HG02571 (cell line): ENCODE results near the gene CHN2.

Source experiments
- ATAC-seq: cut with Tn5 transposase; IDR thresholded peaks from one replicate; pipeline ENCODE4 v1.9.1; 2021; ENCODE audit warnings: mild to moderate bottlenecking, moderate library complexity; ENCODE audit not compliant: unreplicated experiment

CHN2 gene

GRCh38 chr7:29329686-29330085 is 135.1 kb downstream of the CHN2 start:
- ATAC-seq, result no peak

GRCh38 chr7:29330136-29330535 is 135.6 kb downstream of the CHN2 start:
- no peak for ATAC-seq

GRCh38 chr7:29331163-29331562 is 136.6 kb downstream of the CHN2 start:
- no peak for ATAC-seq

- ATAC-seq, result no peak
Measured at GRCh38 chr7:29332042-29332811, 137.7 kb downstream of the CHN2 start.

- ATAC-seq, result no peak
Measured at GRCh38 chr7:29332875-29333855, 138.6 kb downstream of the CHN2 start.

GRCh38 chr7:29335188-29336083 is 140.9 kb downstream of the CHN2 start:
- no peak for ATAC-seq

- ATAC-seq, result no peak
Measured at GRCh38 chr7:29337546-29338116, 143.1 kb downstream of the CHN2 start.

- ATAC-seq, result no peak
Measured at GRCh38 chr7:29340696-29341095, 146.1 kb downstream of the CHN2 start.

GRCh38 chr7:29341156-29341555 is 146.6 kb downstream of the CHN2 start:
- no peak for ATAC-seq

- no peak for ATAC-seq
Measured at GRCh38 chr7:29342761-29343160, 148.2 kb downstream of the CHN2 start.

- ATAC-seq, result no peak
Measured at GRCh38 chr7:29343399-29343798, 148.8 kb downstream of the CHN2 start.

GRCh38 chr7:29344334-29344978 is 149.9 kb downstream of the CHN2 start:
- no peak for ATAC-seq

GRCh38 chr7:29345590-29345989 is 151.0 kb downstream of the CHN2 start:
- ATAC-seq, result no peak

GRCh38 chr7:29346231-29346978 is 151.8 kb downstream of the CHN2 start:
- no peak for ATAC-seq

- ATAC-seq, result no peak
Measured at GRCh38 chr7:29349362-29349761, 154.8 kb downstream of the CHN2 start.

GRCh38 chr7:29350351-29350750 is 155.8 kb downstream of the CHN2 start:
- ATAC-seq, result no peak

GRCh38 chr7:29352041-29352440 is 157.5 kb downstream of the CHN2 start:
- ATAC-seq, result no peak

GRCh38 chr7:29353810-29354209 is 159.2 kb downstream of the CHN2 start:
- no peak for ATAC-seq

GRCh38 chr7:29354340-29354739 is 159.8 kb downstream of the CHN2 start:
- ATAC-seq, result no peak
